Epithelial cell of prostate (primary cell): ENCODE data around the gene LHX2.

Source experiments
- DNase-seq: peaks from one replicate; pipeline ENCODE4 v3.0.0-alpha.2; 2011; ENCODE audit warnings: low read depth, low spot score
- H3K27ac ChIP-seq: fragments of 450-650 bp; 2 replicates; pipeline ENCODE4 v1.5.1; 2017; ENCODE audit warnings: mild to moderate bottlenecking

The LHX2 gene

GRCh38 chr9:124050955-124051354 is 39.4 kb downstream of the LHX2 start:
- no peak overlapping the region for H3K27ac ChIP-seq

GRCh38 chr9:124052401-124052800 is 40.8 kb downstream of the LHX2 start:
- H3K27ac ChIP-seq, result no peak overlapping the region
- DNase-seq, result no peak

More at GRCh38 chr9:124050955-124051354, 39.4 kb downstream of the LHX2 start:
- DNase-seq, result no peak

GRCh38 chr9:124054582-124055227 is 43.1 kb downstream of the LHX2 start:
- peak overlapping the region; percentile 56 for H3K27ac ChIP-seq
- DNase-seq, result peak; percentile 31

DNA sequence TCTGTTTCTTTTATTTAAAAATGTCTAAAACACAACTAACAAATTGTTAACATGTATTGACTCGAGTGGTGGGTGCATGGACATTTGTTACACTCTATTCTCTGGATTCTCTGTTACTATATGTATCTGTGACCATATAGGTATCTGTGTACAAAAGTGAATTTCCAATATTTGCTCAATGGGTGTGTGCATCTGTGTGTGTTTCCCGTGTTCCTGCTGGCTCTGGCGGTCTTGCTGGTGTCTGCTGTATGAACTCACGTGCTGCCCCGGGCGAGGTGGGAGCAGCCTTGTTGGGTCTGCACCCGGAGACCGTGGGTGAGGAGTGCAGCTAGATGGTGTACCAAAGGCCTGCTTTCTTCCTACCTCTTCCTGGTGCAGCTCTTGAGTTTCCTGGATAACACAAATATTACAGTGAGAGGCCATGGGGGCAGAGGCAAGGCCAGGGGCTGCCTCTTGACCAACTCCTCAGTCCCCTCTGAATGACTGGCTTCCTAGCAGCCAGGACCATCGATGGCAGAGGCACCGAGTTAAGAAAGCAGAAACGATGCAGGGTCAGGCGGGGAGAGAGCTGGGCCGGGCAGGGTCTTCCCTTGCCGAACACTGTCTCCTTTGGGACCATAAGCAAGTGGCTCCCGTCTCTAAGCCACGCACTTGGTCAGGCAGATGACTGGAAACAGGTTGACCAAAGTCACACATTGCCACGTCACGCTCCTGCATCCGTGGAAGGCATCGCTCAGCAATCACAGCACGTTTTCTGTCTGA is 49.5 kb downstream of the LHX2 start:
- no peak for DNase-seq

GRCh38 chr9:124062172-124062571 is 50.6 kb downstream of the LHX2 start:
- no peak for DNase-seq
- no peak overlapping the region for H3K27ac ChIP-seq

More for the DNA sequence above, 49.5 kb downstream of the LHX2 start:
- no peak overlapping the region for H3K27ac ChIP-seq

- no peak for DNase-seq
Observed at GRCh38 chr9:124066783-124067577, 55.4 kb downstream of the LHX2 start.

DNA sequence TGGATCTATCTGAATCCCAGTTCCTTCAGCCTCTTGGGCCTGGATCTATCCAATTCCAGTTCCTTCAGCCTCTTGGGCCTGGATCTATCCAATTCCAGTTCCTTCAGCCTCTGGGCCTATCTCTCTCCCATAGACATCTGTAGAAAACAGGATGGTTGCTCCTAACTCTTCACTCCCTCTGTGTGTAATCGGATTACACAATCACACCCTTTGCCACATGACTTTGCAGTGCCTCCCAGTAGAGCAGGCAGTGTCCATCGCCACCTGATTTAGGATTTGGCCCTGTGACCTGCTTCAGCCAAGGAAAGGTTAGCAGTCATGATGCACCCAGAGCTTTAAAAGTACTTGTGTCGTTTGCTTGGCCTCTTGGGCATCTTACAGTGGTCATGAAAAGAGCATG is 56.7 kb downstream of the LHX2 start:
- no peak overlapping the region for H3K27ac ChIP-seq
- DNase-seq, result no peak

More at GRCh38 chr9:124066783-124067577, 55.4 kb downstream of the LHX2 start:
- peak overlapping the region; percentile 67 for H3K27ac ChIP-seq

- no peak for DNase-seq
- H3K27ac ChIP-seq, result no peak overlapping the region
Observed at GRCh38 chr9:124074746-124075145, 63.2 kb downstream of the LHX2 start.

- DNase-seq, result no peak
- H3K27ac ChIP-seq, result no peak overlapping the region
Observed at GRCh38 chr9:124075761-124076160, 64.2 kb downstream of the LHX2 start.

- DNase-seq, result peak; percentile 29
- peak overlapping the region; percentile 74 for H3K27ac ChIP-seq
Observed at GRCh38 chr9:124077915-124078572, 66.5 kb downstream of the LHX2 start.

DNA sequence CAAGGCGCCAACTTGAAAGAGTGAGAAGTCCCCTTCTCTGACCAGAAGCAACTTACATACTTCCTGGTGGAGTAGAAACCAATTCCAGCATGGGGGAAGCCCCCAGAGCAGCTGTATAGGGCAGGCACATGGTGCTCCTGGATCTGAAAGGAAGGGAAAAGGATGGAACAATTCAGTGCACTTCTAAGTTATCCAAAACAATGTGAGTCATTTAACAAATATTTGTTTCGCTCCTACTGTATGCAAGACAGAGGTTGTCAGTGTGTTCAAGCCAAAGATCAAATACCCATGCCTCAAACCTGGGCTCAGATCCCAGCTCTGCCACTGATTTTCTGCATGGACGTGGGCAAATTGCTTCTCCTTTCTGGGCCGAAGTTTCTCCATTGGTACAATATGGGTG is 67.1 kb downstream of the LHX2 start:
- DNase-seq, result no peak
- H3K27ac ChIP-seq, result peak overlapping the region; percentile 74

DNA sequence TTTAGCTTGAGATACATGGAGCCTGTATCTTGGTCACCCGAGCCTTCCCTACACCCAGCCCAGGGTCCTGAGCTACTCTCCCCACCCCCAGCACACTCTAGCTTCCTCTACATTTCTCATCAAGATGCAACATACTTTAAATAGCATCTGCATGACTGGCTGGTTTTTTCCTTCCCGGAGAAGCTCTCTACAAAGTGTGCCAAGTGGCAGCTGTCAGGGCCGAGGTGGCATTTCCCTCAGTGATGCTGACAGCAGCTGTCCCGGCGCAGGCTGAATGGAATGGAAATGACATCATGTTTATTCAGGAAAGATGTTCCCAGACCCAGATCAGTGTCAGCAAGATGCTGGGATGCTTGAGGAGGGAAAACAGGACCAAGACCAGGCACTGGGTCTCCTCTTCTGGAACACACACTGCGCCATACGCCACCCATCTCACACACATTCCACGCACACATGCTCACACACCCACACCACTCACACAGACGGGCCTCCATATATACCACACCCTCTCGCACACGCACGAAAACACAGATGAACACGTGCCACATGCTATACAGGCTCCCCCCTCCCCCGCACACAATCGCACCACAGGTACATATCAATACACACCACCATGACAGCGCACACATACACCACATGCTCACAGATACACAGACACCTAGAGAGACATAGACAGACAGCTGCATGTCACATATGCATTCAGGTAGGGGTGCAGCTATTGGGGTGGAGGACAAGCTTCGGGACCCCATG is 67.8 kb downstream of the LHX2 start:
- DNase-seq, result no peak
- peak overlapping the region; percentile 74 for H3K27ac ChIP-seq

- no peak for DNase-seq
- no peak overlapping the region for H3K27ac ChIP-seq
Observed at GRCh38 chr9:124082622-124083021, 71.1 kb downstream of the LHX2 start.
